ENCODE results near the gene IFI6.
"Not testable (repeated sequence)": the region's sequence is repeated elsewhere in the genome, so short reads cannot be mapped to it uniquely, and the experiment has no call there.

IFI6 gene

GRCh38 chr1:27652111-27652864 lies 19.7 kb downstream of the IFI6 start:
- DNase-seq (ENCODE audit: insufficient read length, low spot score) (no peak), FAIRE-seq (no peak)

- DNase-seq (ENCODE audit: insufficient read length, low spot score) (peak; percentile 26), FAIRE-seq (no peak)
Measured at GRCh38 chr1:27650539-27651175, 21.3 kb downstream of the IFI6 start.

GRCh38 chr1:27650171-27650538 lies 21.8 kb downstream of the IFI6 start:
- FAIRE-seq (no peak), DNase-seq (ENCODE audit: insufficient read length, low spot score) (no peak)

- FAIRE-seq: no peak
- no peak for DNase-seq (ENCODE audit: insufficient read length, low spot score)
Measured at GRCh38 chr1:27649306-27649635, 22.7 kb downstream of the IFI6 start.

- FAIRE-seq: no peak
- DNase-seq (ENCODE audit: insufficient read length, low spot score): no peak
Measured at GRCh38 chr1:27648602-27649305, 23.2 kb downstream of the IFI6 start.

- FAIRE-seq (no peak), DNase-seq (ENCODE audit: insufficient read length, low spot score) (no peak)
Measured at GRCh38 chr1:27647328-27647727, 24.7 kb downstream of the IFI6 start.

GRCh38 chr1:27646676-27647075 lies 25.3 kb downstream of the IFI6 start:
- DNase-seq (ENCODE audit: insufficient read length, low spot score): no peak
- FAIRE-seq: no peak

GRCh38 chr1:27645071-27645415 lies 26.9 kb downstream of the IFI6 start:
- DNase-seq (ENCODE audit: insufficient read length, low spot score) (no peak), FAIRE-seq (no peak)

- FAIRE-seq (no peak), DNase-seq (ENCODE audit: insufficient read length, low spot score) (no peak)
Measured at GRCh38 chr1:27644369-27645070, 27.5 kb downstream of the IFI6 start.

- DNase-seq (ENCODE audit: insufficient read length, low spot score) (no peak), FAIRE-seq (no peak)
Measured at GRCh38 chr1:27643600-27644368, 28.2 kb downstream of the IFI6 start.

- DNase-seq (ENCODE audit: insufficient read length, low spot score); FAIRE-seq: not testable (repeated sequence)
Measured at GRCh38 chr1:27640514-27640913, 31.5 kb downstream of the IFI6 start.

GRCh38 chr1:27638805-27639204 lies 33.2 kb downstream of the IFI6 start:
- no peak for DNase-seq (ENCODE audit: insufficient read length, low spot score)
- FAIRE-seq: no peak

GRCh38 chr1:27638047-27638734 lies 33.8 kb downstream of the IFI6 start:
- no peak for FAIRE-seq
- DNase-seq (ENCODE audit: insufficient read length, low spot score): no peak

GRCh38 chr1:27635396-27636142 lies 36.4 kb downstream of the IFI6 start:
- FAIRE-seq: no peak
- no peak for DNase-seq (ENCODE audit: insufficient read length, low spot score)

GRCh38 chr1:27634985-27635367 lies 37.0 kb downstream of the IFI6 start, which contains the start of gene FGR:
TSS of gene FGR (minus strand) at chr1:27635185. CDS start at chr1:27623916, 11,269 bp downstream.
- DNase-seq (ENCODE audit: insufficient read length, low spot score): no peak
- FAIRE-seq: no peak

- FAIRE-seq (no peak), DNase-seq (ENCODE audit: insufficient read length, low spot score) (no peak)
Measured at GRCh38 chr1:27634177-27634984, 37.6 kb downstream of the IFI6 start.

- no peak for DNase-seq (ENCODE audit: insufficient read length, low spot score)
- no peak for FAIRE-seq
Measured at GRCh38 chr1:27633640-27634176, 38.3 kb downstream of the IFI6 start.

- FAIRE-seq: no peak
- DNase-seq (ENCODE audit: insufficient read length, low spot score): no peak
Measured at GRCh38 chr1:27633298-27633610, 38.7 kb downstream of the IFI6 start.

Measured in HTR-8/SVneo (cell line).